GM12878 (cell line): ENCODE data around the gene TMIGD2. TPM values are rescaled to one million over a fixed set of nuclear protein-coding genes. Genes with fewer than 3 reads are reported as not detected.

Experiments
- ATAC-seq: fragments of 200-7000 bp; cut with Tn5 transposase; 3 replicates; pipeline ENCODE4 v1.9.1; 2020; ENCODE audit warnings: mild to moderate bottlenecking, moderate library complexity
- BruUV-seq: library from RNA; stranded (reverse); fragments of 400-500 nt; replicated peaks from 2 replicates; lab custom pipeline; 2021; lab: Mats Ljungman, UMichigan
- CTCF ChIA-PET: fragments of 300-600 bp; sonication (Branson Sonifier 250); formaldehyde crosslinking; extraction: SDS; loops from one replicate; lab custom pipeline; 2021; ENCODE audit warnings: inconsistent platforms; lab: Yijun Ruan, JAX
- POLR2A ChIA-PET: fragments of 350-600 bp; formaldehyde crosslinking; extraction: SDS; loops from one replicate; lab custom pipeline; 2021; ENCODE audit warnings: inconsistent platforms; lab: Charles Lee
- RAD21 ChIA-PET: fragments of 300-600 bp; sonication (Branson Sonifier 250); formaldehyde crosslinking; loops from one replicate; lab custom pipeline; 2023; ENCODE audit warnings: antibody characterized with exemption; ENCODE audit not compliant: unreplicated experiment; lab: Charles Lee
- SMC1A ChIA-PET: fragments of 300-600 bp; sonication (Branson Sonifier 250); formaldehyde crosslinking; loops from one replicate; lab custom pipeline; 2023; ENCODE audit not compliant: unreplicated experiment, uncharacterized antibody; lab: Charles Lee
- DNase-seq: peaks from one replicate; pipeline ENCODE4 v3.0.0-alpha.2; 2011; ENCODE audit warnings: low read depth, low spot score
- FAIRE-seq: peaks from 3 replicates; lab custom pipeline; 2011; peaks lifted over from hg19 to GRCh38; lab: Jason Lieb, UNC
- H2AFZ ChIP-seq: 2 replicates; pipeline ENCODE4 v1.6.0; 2011; ENCODE audit warnings: low read depth, low read length, control low read depth; ENCODE audit not compliant: control insufficient read depth
- H3K27ac ChIP-seq: 2 replicates; pipeline ENCODE4 v1.5.1; 2011; ENCODE audit warnings: control low read depth; ENCODE audit not compliant: control insufficient read depth, insufficient read depth
- H3K27me3 ChIP-seq, 2 experiments: replicated peaks in 1 of 2; 2 replicates each; pipeline versions ENCODE4 v1.6.0 to v1.6.1; 2011; ENCODE audit warnings: low read length in 1 of 2; ENCODE audit not compliant: control insufficient read depth in 2 of 2, insufficient read depth in 2 of 2
- H3K36me3 ChIP-seq, 2 experiments: 2 replicates each; pipeline ENCODE4 v1.5.1; 2011; ENCODE audit warnings: low read length in 1 of 2; ENCODE audit not compliant: control insufficient read depth in 2 of 2, insufficient read depth in 2 of 2
- H3K4me1 ChIP-seq: 2 replicates; pipeline ENCODE4 v1.6.1; 2011; ENCODE audit warnings: mild to moderate bottlenecking, low read length, moderate library complexity, mixed read lengths; ENCODE audit not compliant: control insufficient read depth, insufficient read depth
- H3K4me2 ChIP-seq: 2 replicates; pipeline ENCODE4 v1.6.0; 2011; ENCODE audit warnings: control low read depth; ENCODE audit not compliant: control insufficient read depth, insufficient read depth
- H3K4me3 ChIP-seq: fragments of 200-600 bp; sonication (generic); 2 replicates; pipeline ENCODE4 v1.5.1; 2016
- H3K79me2 ChIP-seq: 2 replicates; pipeline ENCODE4 v1.6.0; 2011; ENCODE audit warnings: low read length; ENCODE audit not compliant: control insufficient read depth, insufficient read depth
- H3K9ac ChIP-seq: 2 replicates; pipeline ENCODE4 v1.8.0; 2011; ENCODE audit warnings: low read length, control low read depth, mixed read lengths; ENCODE audit not compliant: control insufficient read depth, insufficient read depth
- H3K9me3 ChIP-seq: replicated peaks from 3 replicates; pipeline ENCODE4 v1.5.1; 2011; ENCODE audit warnings: mild to moderate bottlenecking, low read length; ENCODE audit not compliant: control insufficient read depth, insufficient read depth
- H4K20me1 ChIP-seq: 2 replicates; pipeline ENCODE4 v1.6.0; 2011; ENCODE audit not compliant: control insufficient read depth, insufficient read depth
- BRCA1 ChIP-seq: IDR thresholded peaks from 2 replicates; pipeline ENCODE4 v1.6.1; 2011; ENCODE audit warnings: low read depth, low read length, improper control_type of control experiment
- CEBPB ChIP-seq, 2 experiments: fragments of 150-350 bp in 1 of 2; IDR thresholded peaks; 2 replicates each; pipeline ENCODE4 v1.6.1; 2012 to 2014; ENCODE audit warnings: low read depth in 2 of 2, low read length in 2 of 2, borderline replicate concordance in 1 of 2, inconsistent platforms in 1 of 2
- CREB1 ChIP-seq: IDR thresholded peaks from 2 replicates; pipeline ENCODE4 v1.6.1; 2012; ENCODE audit warnings: low read depth, mild to moderate bottlenecking, inconsistent platforms
- EGR1 ChIP-seq, 2 experiments: IDR thresholded peaks; 1 replicate in 1 of 2; 2 replicates in 1 of 2; pipeline ENCODE4 v1.6.1; 2011 to 2012; ENCODE audit warnings: low read depth in 2 of 2, low read length in 2 of 2, borderline replicate concordance in 1 of 2, mild to moderate bottlenecking in 1 of 2, moderate library complexity in 1 of 2
- ETV6 ChIP-seq, 2 experiments: fragments of 450-650 bp in 1 of 2; IDR thresholded peaks in 1 of 2; conservative IDR thresholded peaks in 1 of 2; 2 replicates each; pipeline ENCODE4 v1.6.1; 2014; ENCODE audit warnings: antibody characterized with exemption in 1 of 2, borderline replicate concordance in 1 of 2, low read depth in 1 of 2, mild to moderate bottlenecking in 1 of 2, moderate library complexity in 1 of 2
- MLLT1 ChIP-seq: fragments of 450-650 bp; IDR thresholded peaks from 2 replicates; pipeline ENCODE4 v1.6.1; 2016; ENCODE audit warnings: mild to moderate bottlenecking
- PAX5 ChIP-seq: IDR thresholded peaks from 2 replicates; pipeline ENCODE4 v1.6.1; 2011; ENCODE audit warnings: low read depth, low read length, borderline replicate concordance
- PAX8 ChIP-seq: fragments of 450-650 bp; IDR thresholded peaks from 2 replicates; pipeline ENCODE4 v1.6.1; 2017; ENCODE audit warnings: mild to moderate bottlenecking, moderate library complexity
- POLR2A ChIP-seq: IDR thresholded peaks from 2 replicates; pipeline ENCODE4 v1.6.1; 2011; ENCODE audit warnings: low read depth, mild to moderate bottlenecking, low read length
- RFX5 ChIP-seq: IDR thresholded peaks from 2 replicates; pipeline ENCODE4 v1.6.1; 2011; ENCODE audit warnings: low read depth, low read length, improper control_type of control experiment
- SMAD5 ChIP-seq: IDR thresholded peaks from 2 replicates; pipeline ENCODE4 v1.6.1; 2016; ENCODE audit warnings: antibody characterized with exemption, low read depth
- STAT1 ChIP-seq: fragments of 450-650 bp; conservative IDR thresholded peaks from 2 replicates; pipeline ENCODE4 v1.6.1; 2014; ENCODE audit warnings: antibody characterized with exemption, mild to moderate bottlenecking
- SUPT20H ChIP-seq: IDR thresholded peaks from 2 replicates; pipeline ENCODE4 v1.6.1; 2011; ENCODE audit warnings: low read depth, mild to moderate bottlenecking, low read length, moderate library complexity, borderline replicate concordance; ENCODE audit not compliant: control insufficient read depth
- TCF3 ChIP-seq: IDR thresholded peaks from 2 replicates; pipeline ENCODE4 v1.6.1; 2012; ENCODE audit warnings: low read depth, mild to moderate bottlenecking, low read length, borderline replicate concordance; ENCODE audit not compliant: insufficient read depth
- WGBS: methylation state at CpG from one replicate; pipeline ENCODE4 v1.1.6; 2016; ENCODE audit warnings: low lambda C conversion rate; ENCODE audit not compliant: insufficient replicate concordance, insufficient coverage; ENCODE audit errors: missing lambda C conversion rate; 5-methylcytosine and 5-hydroxymethylcytosine counted together
- in situ Hi-C: fragments of 300-500 bp; cut with MboI; formaldehyde crosslinking; loops from 9 replicates; pipeline ENCODE4 v1.14.3; 2018; ENCODE audit warnings: mixed read lengths
- intact Hi-C: fragments of 100-400 bp; cut with micrococcal nuclease; formaldehyde crosslinking; loops from one replicate; pipeline ENCODE4 v1.14.2; 2022; ENCODE audit not compliant: unreplicated experiment
- polyA plus RNA-seq, 11 experiments: library from polyadenylated mRNA; depleted of rRNA in 4 of 11; unstranded in 6 of 11; stranded (reverse) in 5 of 11; fragments of >200 nt; fragmentation: Nextera tagmentation in 4 of 11; fragmentation: Illumina TruSeq in 1 of 11; extraction: Ambion mirVana in 4 of 11; extraction: Trizol in 1 of 11; gene quantifications; 1 replicate in 1 of 11; 2 replicates in 10 of 11; pipeline versions ENCODE4 v1.2.1 to v1.2.3, GENCODE V29; 2011 to 2016; ENCODE audit warnings: inconsistent platforms in 2 of 11, missing spikeins in 2 of 11, low read depth in 1 of 11
- total RNA-seq, 4 experiments: library from RNA; depleted of rRNA in 3 of 4; stranded (reverse); fragments of >200 nt in 3 of 4; fragmentation: Illumina TruSeq in 1 of 4; extraction: Trizol in 1 of 4; gene quantifications; 2 replicates each; pipeline versions ENCODE4 v1.2.1 to v1.2.3, GENCODE V29; 2013 to 2021
- TF ChIP-seq, protein P1 (sequence below): IDR thresholded peaks from 2 replicates; pipeline ENCODE4 v1.6.1; 2012; ENCODE audit warnings: improper control_type of control experiment, low read depth, low read length; ENCODE audit not compliant: insufficient replicate concordance

The TMIGD2 gene
- total and polyA plus RNA-seq, 10 of the 15 experiments (the other 5 are each of a cell fraction or from before 2014, with no cell fraction given), result 0.09 to 0.40 (median 0.14) TPM; not detected in 5

GRCh38 chr19:4343370-4344307 lies 41.5 kb upstream of the TMIGD2 start, which contains the start of gene MPND:
Gene MPND, plus strand, starts transcription at chr19:4343562. Its CDS starts 32 bp downstream, at chr19:4343594.
- Histone ChIP-seq H3K4me3 (peak within 1 kb of the TSS; percentile 86), H2AFZ (peak within 1 kb of the TSS; percentile 98), H4K20me1 (no peaks in the 10 kb centered on the region), H3K9ac (peak within 1 kb of the TSS; percentile 68), H3K27ac (peak within 1 kb of the TSS; percentile 82), H3K4me2 (peak within 1 kb of the TSS; percentile 98), H3K9me3 (no peaks in the 10 kb centered on the region), H3K4me1 (peaks cover 12% of the 10 kb centered on the region), H3K36me3 (no peaks in the 10 kb centered on the region), H3K79me2 (peaks cover 3% of the 10 kb centered on the region), H3K27me3 (no peaks in the 10 kb centered on the region)
- peak; percentile 50 for DNase-seq
- POLR2A ChIA-PET, result interaction anchor here (0.5 to 2.7 kb wide), 22 partner anchors 9 to 581 kb away, joined by 3 to 22 read pairs (median 5); partner anchors contain the start of genes CHAF1A, EBI3, MRPL54 and YJU2
- CTCF ChIA-PET, result interaction anchor here (0.6 to 3.4 kb wide), 13 partner anchors 10 to 1236 kb away, joined by 3 to 58 read pairs (median 5); partner anchors contain the start of genes CHAF1A, PIAS4 and SH3GL1
- WGBS, result 9% methylated on average over 48 of the region's 101 CpGs
- in situ Hi-C loops, result no loop called here
- peak; percentile 86 for ATAC-seq
- RAD21 ChIA-PET, result interaction anchor here (0.6 to 2.3 kb wide), 12 partner anchors 9 to 651 kb away, joined by 3 to 15 read pairs (median 8); partner anchors contain the start of genes CHAF1A, EBI3 and SH3GL1
- intact Hi-C loops, result no loop called here
- SMC1A ChIA-PET, result interaction anchor here (0.6 to 2.3 kb wide), 6 partner anchors 9 to 96 kb away, joined by 3 to 13 read pairs (median 4); partner anchors contain the start of genes CHAF1A, SH3GL1 and YJU2
- BruUV-seq, result no TSS peak
- peak; percentile 7 for FAIRE-seq
- TF ChIP-seq ETV6 (conservative IDR thresholded peaks at IDR 0.05 in 1 of 2, IDR thresholded peaks at IDR 0.05 in 1 of 2; ENCODE audit: borderline replicate concordance in 1 of 2, low read depth in 1 of 2), result no peak
- TF ChIP-seq, protein P1, sequence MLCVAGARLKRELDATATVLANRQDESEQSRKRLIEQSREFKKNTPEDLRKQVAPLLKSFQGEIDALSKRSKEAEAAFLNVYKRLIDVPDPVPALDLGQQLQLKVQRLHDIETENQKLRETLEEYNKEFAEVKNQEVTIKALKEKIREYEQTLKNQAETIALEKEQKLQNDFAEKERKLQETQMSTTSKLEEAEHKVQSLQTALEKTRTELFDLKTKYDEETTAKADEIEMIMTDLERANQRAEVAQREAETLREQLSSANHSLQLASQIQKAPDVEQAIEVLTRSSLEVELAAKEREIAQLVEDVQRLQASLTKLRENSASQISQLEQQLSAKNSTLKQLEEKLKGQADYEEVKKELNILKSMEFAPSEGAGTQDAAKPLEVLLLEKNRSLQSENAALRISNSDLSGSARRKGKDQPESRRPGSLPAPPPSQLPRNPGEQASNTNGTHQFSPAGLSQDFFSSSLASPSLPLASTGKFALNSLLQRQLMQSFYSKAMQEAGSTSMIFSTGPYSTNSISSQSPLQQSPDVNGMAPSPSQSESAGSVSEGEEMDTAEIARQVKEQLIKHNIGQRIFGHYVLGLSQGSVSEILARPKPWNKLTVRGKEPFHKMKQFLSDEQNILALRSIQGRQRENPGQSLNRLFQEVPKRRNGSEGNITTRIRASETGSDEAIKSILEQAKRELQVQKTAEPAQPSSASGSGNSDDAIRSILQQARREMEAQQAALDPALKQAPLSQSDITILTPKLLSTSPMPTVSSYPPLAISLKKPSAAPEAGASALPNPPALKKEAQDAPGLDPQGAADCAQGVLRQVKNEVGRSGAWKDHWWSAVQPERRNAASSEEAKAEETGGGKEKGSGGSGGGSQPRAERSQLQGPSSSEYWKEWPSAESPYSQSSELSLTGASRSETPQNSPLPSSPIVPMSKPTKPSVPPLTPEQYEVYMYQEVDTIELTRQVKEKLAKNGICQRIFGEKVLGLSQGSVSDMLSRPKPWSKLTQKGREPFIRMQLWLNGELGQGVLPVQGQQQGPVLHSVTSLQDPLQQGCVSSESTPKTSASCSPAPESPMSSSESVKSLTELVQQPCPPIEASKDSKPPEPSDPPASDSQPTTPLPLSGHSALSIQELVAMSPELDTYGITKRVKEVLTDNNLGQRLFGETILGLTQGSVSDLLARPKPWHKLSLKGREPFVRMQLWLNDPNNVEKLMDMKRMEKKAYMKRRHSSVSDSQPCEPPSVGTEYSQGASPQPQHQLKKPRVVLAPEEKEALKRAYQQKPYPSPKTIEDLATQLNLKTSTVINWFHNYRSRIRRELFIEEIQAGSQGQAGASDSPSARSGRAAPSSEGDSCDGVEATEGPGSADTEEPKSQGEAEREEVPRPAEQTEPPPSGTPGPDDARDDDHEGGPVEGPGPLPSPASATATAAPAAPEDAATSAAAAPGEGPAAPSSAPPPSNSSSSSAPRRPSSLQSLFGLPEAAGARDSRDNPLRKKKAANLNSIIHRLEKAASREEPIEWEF, result no peak
- no peak for TF ChIP-seq STAT1
- no peak for TF ChIP-seq PAX8
- TF ChIP-seq CREB1, result peak; percentile 85
- no peak for TF ChIP-seq SMAD5
- TF ChIP-seq BRCA1, result no peak
- TF ChIP-seq TCF3, result no peak
- no peak for TF ChIP-seq CEBPB (IDR thresholded peaks at IDR 0.05; ENCODE audit: borderline replicate concordance in 1 of 2, low read depth in 2 of 2, low read length in 2 of 2)
- no peak for TF ChIP-seq MLLT1
- TF ChIP-seq PAX5, result peak; percentile 13; the same call in 1 of the 2 replicates
- peak; percentile 76 for TF ChIP-seq POLR2A
- no peak for TF ChIP-seq EGR1 (IDR thresholded peaks at IDR 0.05; ENCODE audit: borderline replicate concordance in 1 of 2, low read depth in 2 of 2, low read length in 2 of 2)
- no peak for TF ChIP-seq RFX5
- no peak for TF ChIP-seq SUPT20H
